Neuron (in vitro differentiated cells): ENCODE results near the gene DCUN1D2.

Source experiments
- H2AFZ ChIP-seq: one replicate; pipeline ENCODE4 v1.6.1; 2013; ENCODE audit warnings: low read depth, mild to moderate bottlenecking, inconsistent platforms, low read length, moderate library complexity
- H3K27me3 ChIP-seq: one replicate; pipeline ENCODE4 v1.6.1; 2013; ENCODE audit warnings: low read length; ENCODE audit not compliant: insufficient read depth
- H3K36me3 ChIP-seq: one replicate; pipeline ENCODE4 v1.6.1; 2013; ENCODE audit warnings: low read length; ENCODE audit not compliant: insufficient read depth
- H3K4me1 ChIP-seq: one replicate; pipeline ENCODE4 v1.6.1; 2013; ENCODE audit warnings: low read length; ENCODE audit not compliant: insufficient read depth
- H3K4me3 ChIP-seq: 2 replicates; pipeline ENCODE4 v1.5.1; 2013; ENCODE audit warnings: mild to moderate bottlenecking, low read length, moderate library complexity
- H3K9me3 ChIP-seq: one replicate; pipeline ENCODE4 v1.6.1; 2013; ENCODE audit warnings: low read length

The DCUN1D2 gene

GRCh38 chr13:113510871-113511270 lies 20.4 kb upstream of the DCUN1D2 start:
- Histone ChIP-seq H3K4me3 (no peak overlapping the region), H3K27me3 (no peaks in the 10 kb centered on the region), H2AFZ (no peak overlapping the region), H3K9me3 (no peaks in the 10 kb centered on the region), H3K36me3 (peaks cover 44% of the 10 kb centered on the region), H3K4me1 (no peaks in the 10 kb centered on the region)

- peaks cover 53% of the 10 kb centered on the region for H3K36me3 ChIP-seq
- no peak overlapping the region for H2AFZ ChIP-seq
- no peaks in the 10 kb centered on the region for H3K4me1 ChIP-seq
- no peaks in the 10 kb centered on the region for H3K27me3 ChIP-seq
- H3K4me3 ChIP-seq: no peak overlapping the region
- no peaks in the 10 kb centered on the region for H3K9me3 ChIP-seq
These were observed 19.5 kb upstream of the DCUN1D2 start for GRCh38 chr13:113509989-113510388.

- Histone ChIP-seq H3K4me1 (no peaks in the 10 kb centered on the region), H3K9me3 (no peaks in the 10 kb centered on the region), H3K27me3 (no peaks in the 10 kb centered on the region), H2AFZ (no peak overlapping the region), H3K4me3 (no peak overlapping the region), H3K36me3 (peaks cover 58% of the 10 kb centered on the region)
These were observed 18.2 kb upstream of the DCUN1D2 start for GRCh38 chr13:113508521-113509254.

- no peaks in the 10 kb centered on the region for H3K4me1 ChIP-seq
- no peak overlapping the region for H3K4me3 ChIP-seq
- H2AFZ ChIP-seq: no peak overlapping the region
- no peaks in the 10 kb centered on the region for H3K9me3 ChIP-seq
- H3K36me3 ChIP-seq: peaks cover 64% of the 10 kb centered on the region
- H3K27me3 ChIP-seq: no peaks in the 10 kb centered on the region
These were observed 17.2 kb upstream of the DCUN1D2 start for GRCh38 chr13:113507505-113508345.

GRCh38 chr13:113506871-113507388 lies 16.4 kb upstream of the DCUN1D2 start:
- Histone ChIP-seq H3K4me3 (no peak overlapping the region), H2AFZ (no peak overlapping the region), H3K36me3 (peaks cover 70% of the 10 kb centered on the region), H3K27me3 (no peaks in the 10 kb centered on the region), H3K4me1 (no peaks in the 10 kb centered on the region), H3K9me3 (no peaks in the 10 kb centered on the region)

- Histone ChIP-seq H3K27me3 (no peaks in the 10 kb centered on the region), H3K36me3 (peaks cover 72% of the 10 kb centered on the region)
These were observed 15.6 kb upstream of the DCUN1D2 start for GRCh38 chr13:113506025-113506685.

GRCh38 chr13:113502686-113503085 lies 12.2 kb upstream of the DCUN1D2 start:
- Histone ChIP-seq H2AFZ (no peak overlapping the region), H3K9me3 (no peaks in the 10 kb centered on the region), H3K27me3 (no peaks in the 10 kb centered on the region), H3K4me1 (peaks cover 3% of the 10 kb centered on the region), H3K4me3 (no peak overlapping the region), H3K36me3 (peaks cover 90% of the 10 kb centered on the region)

More at GRCh38 chr13:113506025-113506685, 15.6 kb upstream of the DCUN1D2 start:
- Histone ChIP-seq H3K9me3 (no peaks in the 10 kb centered on the region), H2AFZ (no peak overlapping the region), H3K4me3 (no peak overlapping the region), H3K4me1 (no peaks in the 10 kb centered on the region)

- peaks cover 94% of the 10 kb centered on the region for H3K36me3 ChIP-seq
These were observed 10.2 kb upstream of the DCUN1D2 start for GRCh38 chr13:113500530-113501265.

GRCh38 chr13:113499936-113500335 lies 9.4 kb upstream of the DCUN1D2 start:
- H3K36me3 ChIP-seq: peaks cover 91% of the 10 kb centered on the region
- no peak overlapping the region for H3K4me3 ChIP-seq
- H2AFZ ChIP-seq: no peak overlapping the region
- no peaks in the 10 kb centered on the region for H3K9me3 ChIP-seq
- no peaks in the 10 kb centered on the region for H3K27me3 ChIP-seq
- H3K4me1 ChIP-seq: peaks cover 5% of the 10 kb centered on the region

More at GRCh38 chr13:113500530-113501265, 10.2 kb upstream of the DCUN1D2 start:
- Histone ChIP-seq H3K4me1 (peaks cover 3% of the 10 kb centered on the region), H3K4me3 (no peak overlapping the region), H2AFZ (no peak overlapping the region), H3K27me3 (no peaks in the 10 kb centered on the region), H3K9me3 (no peaks in the 10 kb centered on the region)

GRCh38 chr13:113498905-113499304 lies 8.4 kb upstream of the DCUN1D2 start:
- Histone ChIP-seq H2AFZ (no peak overlapping the region), H3K9me3 (no peaks in the 10 kb centered on the region), H3K4me1 (peaks cover 5% of the 10 kb centered on the region), H3K4me3 (no peak overlapping the region), H3K36me3 (peaks cover 81% of the 10 kb centered on the region), H3K27me3 (no peaks in the 10 kb centered on the region)

GRCh38 chr13:113497217-113497616 lies 6.7 kb upstream of the DCUN1D2 start:
- H3K4me1 ChIP-seq: peaks cover 7% of the 10 kb centered on the region
- H3K36me3 ChIP-seq: peaks cover 65% of the 10 kb centered on the region
- H2AFZ ChIP-seq: no peak overlapping the region
- H3K4me3 ChIP-seq: no peak overlapping the region
- no peaks in the 10 kb centered on the region for H3K9me3 ChIP-seq
- no peaks in the 10 kb centered on the region for H3K27me3 ChIP-seq

- no peak overlapping the region for H2AFZ ChIP-seq
- H3K4me3 ChIP-seq: no peak overlapping the region
- H3K9me3 ChIP-seq: no peaks in the 10 kb centered on the region
- H3K36me3 ChIP-seq: peaks cover 50% of the 10 kb centered on the region
- peaks cover 12% of the 10 kb centered on the region for H3K4me1 ChIP-seq
- no peaks in the 10 kb centered on the region for H3K27me3 ChIP-seq
These were observed 5.1 kb upstream of the DCUN1D2 start for GRCh38 chr13:113495494-113496210.
